Stomach (tissue), 4 donors: ENCODE results near the gene KHDC4.

Experiments used
- CTCF ChIP-seq, 7 experiments: fragments of 450-650 bp in 4 of 7; fragments of 200-600 bp in 3 of 7; sonication (generic) in 3 of 7; IDR thresholded peaks; one replicate each; pipeline ENCODE4 v1.5.1; 2016 to 2019; ENCODE audit warnings: antibody characterized with exemption in 7 of 7, control low read depth in 2 of 7, mild to moderate bottlenecking in 1 of 7
- EP300 ChIP-seq: sonication (generic); formaldehyde crosslinking; IDR thresholded peaks from one replicate; pipeline ENCODE4 v1.6.1; 2017; ENCODE audit warnings: antibody characterized with exemption
- POLR2A ChIP-seq, 4 donors: fragments of 450-650 bp; IDR thresholded peaks; one replicate each; pipeline ENCODE4 v1.6.1; 2016; ENCODE audit warnings: antibody characterized with exemption in 4 of 4, control low read depth in 2 of 4, mild to moderate bottlenecking in 1 of 4, moderate library complexity in 1 of 4
- POLR2AphosphoS5 ChIP-seq, 3 donors: sonication (generic); formaldehyde crosslinking; IDR thresholded peaks; one replicate each; pipeline ENCODE4 v1.6.1; 2016; ENCODE audit warnings: antibody characterized with exemption in 3 of 3

- TF ChIP-seq POLR2A (IDR thresholded peaks at IDR 0.05): no peak
- TF ChIP-seq POLR2AphosphoS5 (IDR thresholded peaks at IDR 0.05): no peak
- no peak for TF ChIP-seq CTCF (IDR thresholded peaks at IDR 0.05)
- no peak for TF ChIP-seq EP300
These were observed 61.7 kb downstream of the KHDC4 start for GRCh38 chr1:155872527-155872926.
